ENCODE measurements around the gene SCAPER. TPM values are rescaled to one million over a fixed set of nuclear protein-coding genes. Genes with fewer than 3 reads are reported as not detected.

The SCAPER gene
- total RNA-seq, 1 donor from 2014 or later = 24.7 TPM

- no peak for DNase-seq (ENCODE audit: low spot score)
Measured at GRCh38 chr15:76342382-76343201, 562.5 kb downstream of the SCAPER start.

- no peak for DNase-seq (ENCODE audit: low spot score)
Measured at GRCh38 chr15:76342058-76342381, 563.1 kb downstream of the SCAPER start.

- no peak for DNase-seq (ENCODE audit: low spot score)
Measured at GRCh38 chr15:76341366-76342057, 563.6 kb downstream of the SCAPER start.

- no peak for DNase-seq (ENCODE audit: low spot score)
Measured at GRCh38 chr15:76340803-76341365, 564.3 kb downstream of the SCAPER start.

DNA sequence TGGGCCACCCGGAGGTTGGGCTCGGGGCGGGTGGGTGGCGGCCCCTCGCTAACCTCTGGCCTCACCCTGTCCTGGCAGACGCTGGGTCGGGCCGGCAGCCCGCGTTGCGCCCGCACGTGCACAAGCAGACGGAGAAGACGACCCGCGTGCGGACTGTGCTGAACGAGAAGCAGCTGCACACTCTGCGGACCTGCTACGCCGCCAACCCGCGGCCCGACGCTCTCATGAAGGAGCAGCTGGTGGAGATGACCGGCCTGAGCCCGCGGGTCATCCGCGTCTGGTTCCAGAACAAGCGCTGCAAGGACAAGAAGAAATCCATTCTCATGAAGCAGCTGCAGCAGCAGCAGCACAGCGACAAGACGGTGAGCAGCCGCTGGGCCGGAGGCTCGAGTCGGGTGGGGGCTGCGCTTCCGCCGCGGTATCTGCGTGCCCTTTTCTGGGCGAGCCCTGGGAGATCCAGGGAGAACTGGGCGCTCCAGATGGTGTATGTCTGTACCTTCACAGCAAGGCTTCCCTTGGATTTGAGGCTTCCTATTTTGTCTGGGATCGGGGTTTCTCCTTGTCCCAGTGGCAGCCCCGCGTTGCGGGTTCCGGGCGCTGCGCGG is 564.8 kb downstream of the SCAPER start:
- DNase-seq (ENCODE audit: low spot score) = no peak

DNA sequence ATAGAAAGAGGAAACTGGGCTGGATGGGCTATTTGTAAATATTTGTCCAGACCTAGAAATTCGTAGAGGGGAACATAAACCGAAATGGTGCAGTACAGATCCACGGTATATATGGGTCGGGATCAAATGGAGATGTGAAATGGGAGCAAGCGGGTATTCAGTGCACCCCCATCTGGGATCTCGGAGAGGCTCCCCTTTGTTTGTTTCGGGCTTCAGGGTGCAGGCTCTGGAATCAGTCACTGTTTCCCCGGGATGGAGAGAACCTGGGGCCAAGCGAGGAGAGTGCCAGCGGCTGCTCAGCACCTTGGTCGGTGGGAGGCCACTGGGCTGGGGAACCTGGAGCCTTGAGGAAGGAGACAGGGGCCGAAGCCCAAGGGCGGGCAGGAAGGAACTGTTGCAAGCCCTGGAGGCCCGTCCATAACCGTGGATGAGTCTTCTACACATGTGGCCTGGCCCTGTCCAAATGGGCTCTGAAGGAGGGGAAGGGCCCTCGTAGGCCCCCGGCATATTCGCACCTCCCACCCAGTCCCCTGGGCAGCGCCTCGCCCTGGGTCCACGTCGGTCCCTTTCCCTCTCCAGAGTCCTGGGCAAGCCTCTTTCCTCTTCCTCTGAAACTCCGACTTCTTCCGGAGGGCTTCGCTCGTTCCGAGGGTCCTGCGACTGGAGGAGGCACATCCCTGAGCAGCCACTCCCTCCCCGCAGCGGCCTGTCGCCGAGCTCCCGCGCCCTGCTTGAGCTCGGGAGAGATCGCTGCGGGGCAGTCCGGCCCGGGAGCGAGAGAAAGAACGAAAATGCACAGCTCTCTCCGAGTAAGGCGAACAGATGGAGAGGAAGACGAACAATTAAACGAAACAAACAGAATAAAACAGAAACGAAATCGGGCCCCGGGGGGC is 565.6 kb downstream of the SCAPER start:
- DNase-seq (ENCODE audit: low spot score) = no peak

GRCh38 chr15:76338486-76339304 is 566.4 kb downstream of the SCAPER start:
- DNase-seq (ENCODE audit: low spot score) = no peak

GRCh38 chr15:76337696-76338485 is 567.2 kb downstream of the SCAPER start:
- no peak for DNase-seq (ENCODE audit: low spot score)

- no peak for DNase-seq (ENCODE audit: low spot score)
Measured at GRCh38 chr15:76337059-76337695, 568.0 kb downstream of the SCAPER start.

- peak; percentile 91 for DNase-seq (ENCODE audit: low spot score)
Measured at GRCh38 chr15:76336254-76337058, 568.7 kb downstream of the SCAPER start, which contains the start of gene ISL2. Gene ISL2 (plus strand): TSS chr15:76336773. CDS start chr15:76336884, 111 bp downstream.

DNA sequence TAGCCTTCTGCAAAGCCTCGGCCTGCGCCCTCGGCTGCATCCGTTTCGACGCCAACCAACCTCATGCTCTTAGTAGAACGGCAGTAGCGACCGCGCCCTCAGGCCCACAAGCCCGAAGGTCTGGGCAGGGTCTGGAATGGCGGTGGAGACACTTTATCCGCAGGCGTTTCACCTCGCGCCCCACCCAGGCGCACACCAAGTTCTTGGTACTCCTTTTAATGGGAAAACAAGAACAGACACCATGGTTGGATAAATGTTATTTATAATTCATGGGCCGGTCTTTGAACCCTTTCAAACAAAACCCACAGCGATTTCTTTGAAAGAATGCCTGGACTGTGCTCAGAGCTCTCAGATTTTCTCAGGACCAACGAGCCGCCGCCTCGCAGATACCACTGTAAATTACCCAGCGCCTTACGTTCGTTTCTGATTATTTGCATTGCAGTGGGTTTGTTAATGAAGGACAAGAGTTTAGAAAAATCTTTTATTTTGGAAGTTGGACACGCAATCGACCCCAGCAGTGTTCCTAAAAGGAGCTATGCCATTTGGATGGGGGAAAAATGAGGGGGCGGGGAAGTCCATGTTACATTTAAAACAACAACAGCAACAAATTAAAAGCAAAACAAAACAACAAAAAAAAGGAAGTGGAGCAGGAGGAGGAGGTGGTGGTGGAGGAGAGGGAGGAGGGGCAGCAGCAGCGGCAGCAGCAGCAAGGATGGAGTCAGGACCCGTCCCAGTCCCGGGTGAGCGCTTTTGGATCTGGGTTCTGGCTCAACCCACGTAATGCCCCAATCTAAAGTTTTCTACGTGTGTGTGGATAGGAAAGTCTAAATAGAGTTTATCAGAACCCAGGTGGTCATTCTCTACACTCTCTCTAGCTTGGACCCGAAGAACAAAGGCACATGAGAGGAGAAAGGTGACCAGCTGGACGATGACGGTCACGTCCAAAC is 569.6 kb downstream of the SCAPER start:
- no peak for DNase-seq (ENCODE audit: low spot score)

GRCh38 chr15:76334438-76335306 is 570.5 kb downstream of the SCAPER start:
- no peak for DNase-seq (ENCODE audit: low spot score)

- peak; percentile 45 for DNase-seq (ENCODE audit: low spot score)
Measured at GRCh38 chr15:76333720-76334437, 571.3 kb downstream of the SCAPER start.

- DNase-seq (ENCODE audit: low spot score) = no peak
Measured at GRCh38 chr15:76333309-76333708, 571.8 kb downstream of the SCAPER start.

- DNase-seq (ENCODE audit: low spot score) = no peak
Measured at GRCh38 chr15:76332796-76333195, 572.3 kb downstream of the SCAPER start.
